K562 (cell line): Measurements from ENCODE around the gene TDRD10. TPM values are rescaled to one million over a fixed set of nuclear protein-coding genes. Genes with fewer than 3 reads are reported as not detected.

Experiments
- ATAC-seq: fragments of 200-7000 bp; cut with Tn5 transposase; 3 replicates; pipeline ENCODE4 v1.9.1; 2020; ENCODE audit warnings: moderate library complexity
- BruUV-seq: library from RNA; stranded (reverse); fragments of 400-500 nt; replicated peaks from 2 replicates; lab custom pipeline; 2021; lab: Mats Ljungman, UMichigan
- CTCF ChIA-PET: fragments of 300-600 bp; formaldehyde crosslinking; extraction: SDS; loops from one replicate; lab custom pipeline; 2021; ENCODE audit warnings: low intra/inter-chr PET ratio; lab: Yijun Ruan, JAX
- POLR2A ChIA-PET: fragments of 300-600, 350-650 bp; sonication (Branson Sonifier 250); formaldehyde crosslinking; extraction: SDS; loops from one replicate; lab custom pipeline; 2021; ENCODE audit warnings: antibody characterized with exemption, inconsistent platforms; lab: Yijun Ruan, JAX
- DNase-seq, 4 experiments: peaks; one replicate each; pipeline versions ENCODE4 v3.0.0 to v3.0.0-alpha.2; 2011 to 2018; ENCODE audit warnings: low spot score in 3 of 4, mixed read lengths in 3 of 4; ENCODE audit errors: extremely low read depth in 1 of 4
- FAIRE-seq: peaks from 2 replicates; lab custom pipeline; 2011; peaks lifted over from hg19 to GRCh38; lab: Jason Lieb, UNC
- H2AFZ ChIP-seq: 2 replicates; pipeline ENCODE4 v1.6.0; 2011; ENCODE audit warnings: low read depth, low read length, control low read depth, inconsistent platforms
- H3K27ac ChIP-seq: fragments of 200-600 bp; 3 replicates; pipeline ENCODE4 v1.8.0; 2011; ENCODE audit warnings: low read depth, mild to moderate bottlenecking, control low read depth, inconsistent platforms, low read length, moderate library complexity, mixed read lengths; ENCODE audit errors: extremely low read depth
- H3K27me3 ChIP-seq, 2 experiments: fragments of 300-600 bp in 1 of 2; 2 replicates in 1 of 2; 3 replicates in 1 of 2; pipeline versions ENCODE4 v1.6.0 to v1.8.0; 2011; ENCODE audit warnings: inconsistent platforms in 2 of 2, low read length in 2 of 2, mild to moderate bottlenecking in 1 of 2, mixed read lengths in 1 of 2, moderate library complexity in 1 of 2; ENCODE audit not compliant: control insufficient read depth in 2 of 2, insufficient read depth in 2 of 2
- H3K36me3 ChIP-seq: fragments of 300-600 bp; 3 replicates; pipeline ENCODE4 v1.8.0; 2011; ENCODE audit warnings: mild to moderate bottlenecking, low read length, inconsistent platforms; ENCODE audit not compliant: control insufficient read depth, insufficient read depth
- H3K4me1 ChIP-seq, 2 experiments: fragments of 200-600 bp in 1 of 2; replicated peaks in 1 of 2; 2 replicates in 1 of 2; 3 replicates in 1 of 2; pipeline versions ENCODE4 v1.5.1 to v1.8.0; 2011; ENCODE audit warnings: inconsistent platforms in 2 of 2, low read length in 2 of 2, mild to moderate bottlenecking in 1 of 2, mixed read lengths in 1 of 2, moderate library complexity in 1 of 2; ENCODE audit not compliant: control insufficient read depth in 2 of 2, insufficient read depth in 2 of 2
- H3K4me2 ChIP-seq: 2 replicates; pipeline ENCODE4 v1.6.1; 2011; ENCODE audit warnings: low read length, control low read depth, inconsistent platforms, mixed read lengths; ENCODE audit not compliant: insufficient read depth
- H3K4me3 ChIP-seq: fragments of 200-600 bp; sonication (generic), shearing (Covaris generic); 2 replicates; pipeline ENCODE4 v1.5.1; 2016; ENCODE audit warnings: control low read depth, inconsistent platforms
- H3K79me2 ChIP-seq: fragments of 200-600 bp; 3 replicates; pipeline ENCODE4 v1.8.0; 2011; ENCODE audit warnings: low read length, inconsistent platforms; ENCODE audit not compliant: control insufficient read depth, insufficient read depth
- H3K9ac ChIP-seq, 2 experiments: 2 replicates each; pipeline versions ENCODE4 v1.6.0 to v1.6.1; 2011; ENCODE audit warnings: low read depth in 2 of 2, low read length in 2 of 2, control low read depth in 1 of 2, inconsistent platforms in 1 of 2, mild to moderate bottlenecking in 1 of 2, mixed read lengths in 1 of 2; ENCODE audit not compliant: insufficient read depth in 1 of 2
- H3K9me1 ChIP-seq: one replicate; pipeline ENCODE4 v1.6.0; 2011; ENCODE audit warnings: inconsistent platforms, mild to moderate bottlenecking, low read length, moderate library complexity; ENCODE audit not compliant: control insufficient read depth, insufficient read depth
- H3K9me3 ChIP-seq: replicated peaks from 2 replicates; pipeline ENCODE4 v1.5.1; 2011; ENCODE audit warnings: low read depth, low read length, inconsistent platforms; ENCODE audit not compliant: control insufficient read depth, insufficient read depth
- H4K20me1 ChIP-seq: replicated peaks from 2 replicates; pipeline ENCODE4 v1.6.1; 2011; ENCODE audit warnings: low read length, inconsistent platforms, mixed read lengths; ENCODE audit not compliant: control insufficient read depth, insufficient read depth
- HDAC3 ChIP-seq: fragments of 450-650 bp; IDR thresholded peaks from 2 replicates; pipeline ENCODE4 v1.6.1; 2018; ENCODE audit warnings: borderline replicate concordance, mild to moderate bottlenecking, moderate library complexity; ENCODE audit not compliant: partially characterized antibody
- ID3 ChIP-seq, 2 experiments: fragments of 250-450 bp in 1 of 2; fragments of 450-650 bp in 1 of 2; sonication (Bioruptor Pico) in 1 of 2; IDR thresholded peaks; 2 replicates each; pipeline versions ENCODE4 v1.6.1 to v1.8.0; 2016 to 2021; ENCODE audit warnings: mild to moderate bottlenecking in 2 of 2, moderate library complexity in 2 of 2, missing compliant biosample characterization in 1 of 2, missing genetic modification characterization in 1 of 2
- JUNB ChIP-seq: fragments of 450-650 bp; formaldehyde crosslinking; conservative IDR thresholded peaks from 2 replicates; pipeline ENCODE4 v1.4.0; 2020; ENCODE audit warnings: mild to moderate bottlenecking
- PHF21A ChIP-seq: fragments of 450-650 bp; IDR thresholded peaks from 2 replicates; pipeline ENCODE4 v1.6.1; 2017; ENCODE audit warnings: low read depth, borderline replicate concordance
- SP1 ChIP-seq: sonication (generic); formaldehyde crosslinking; IDR thresholded peaks from 2 replicates; pipeline ENCODE4 v1.8.1; 2022; ENCODE audit warnings: mild to moderate bottlenecking, missing genetic modification reagents
- THAP7 ChIP-seq: fragments of 250-450 bp; sonication (Bioruptor Pico); IDR thresholded peaks from 2 replicates; pipeline ENCODE4 v1.5.0; 2021
- VEZF1 ChIP-seq: fragments of 200-800 bp; sonication (Bioruptor generic); IDR thresholded peaks from 2 replicates; pipeline ENCODE4 v1.6.1; 2017; ENCODE audit warnings: missing genetic modification characterization, missing compliant biosample characterization
- ZBTB1 ChIP-seq: sonication (generic); formaldehyde crosslinking; IDR thresholded peaks from 2 replicates; pipeline ENCODE4 v1.8.1; 2023; ENCODE audit warnings: missing genetic modification reagents, low read depth, mild to moderate bottlenecking, borderline replicate concordance
- ZBTB7A ChIP-seq: IDR thresholded peaks from 2 replicates; pipeline ENCODE4 v1.6.1; 2011; ENCODE audit warnings: low read depth, mild to moderate bottlenecking, low read length, moderate library complexity, borderline replicate concordance; ENCODE audit not compliant: control insufficient read depth
- ZNF175 ChIP-seq: fragments of 200-800 bp; sonication (Bioruptor generic); IDR thresholded peaks from 2 replicates; pipeline ENCODE4 v1.6.1; 2016; ENCODE audit warnings: low read depth, mild to moderate bottlenecking, missing genetic modification characterization, missing compliant biosample characterization
- ZNF609 ChIP-seq: sonication (generic); formaldehyde crosslinking; IDR thresholded peaks from 2 replicates; pipeline ENCODE4 v1.8.1; 2023; ENCODE audit warnings: missing genetic modification reagents, mild to moderate bottlenecking, borderline replicate concordance
- ZNF77 ChIP-seq: fragments of 250-450 bp; sonication (Bioruptor Pico); IDR thresholded peaks from 2 replicates; pipeline ENCODE4 v1.5.0; 2020
- WGBS: fragments of 100-300 bp; shearing (Covaris generic); methylation state at CpG from one replicate; pipeline ENCODE4 v1.1.6; 2016; ENCODE audit warnings: low coverage, mixed read lengths; ENCODE audit not compliant: insufficient coverage; ENCODE audit errors: missing lambda C conversion rate; 5-methylcytosine and 5-hydroxymethylcytosine counted together
- in situ Hi-C: fragments of 300-500 bp; cut with MboI; formaldehyde crosslinking; loops from 4 replicates; pipeline ENCODE4 v1.15.0; 2018; ENCODE audit warnings: inconsistent platforms, mixed read lengths
- intact Hi-C: fragments of 100-400 bp; cut with micrococcal nuclease; formaldehyde crosslinking; loops from 2 replicates; pipeline ENCODE4 v1.14.2; 2022
- polyA plus RNA-seq, 8 experiments: library from polyadenylated mRNA; depleted of rRNA in 4 of 8; stranded (reverse) in 5 of 8; unstranded in 3 of 8; fragments of >200 nt; fragmentation: Nextera tagmentation in 2 of 8; fragmentation: Illumina TruSeq in 1 of 8; extraction: Ambion mirVana in 2 of 8; extraction: Trizol in 1 of 8; gene quantifications; 2 replicates each; pipeline versions ENCODE4 v1.2.1 to v1.2.3, GENCODE V29; 2011 to 2014; ENCODE audit warnings: inconsistent platforms in 1 of 8, missing spikeins in 1 of 8
- total RNA-seq, 7 experiments: library from RNA; depleted of rRNA in 6 of 7; stranded (reverse); fragments of >200 nt in 6 of 7; fragmentation: Illumina TruSeq in 2 of 7; extraction: Trizol in 2 of 7; gene quantifications; 2 replicates each; pipeline versions ENCODE4 v1.2.1 to v1.2.3, GENCODE V29; 2011 to 2021; ENCODE audit warnings: low replicate concordance in 1 of 7

The TDRD10 gene
- total and polyA plus RNA-seq, 9 of the 15 experiments (the other 6 are each of a cell fraction or from before 2014, with no cell fraction given): not detected

- Histone ChIP-seq H4K20me1 (peaks cover 5% of the 10 kb centered on the region), H2AFZ (no peak overlapping the region), H3K4me1 (peaks cover 0 to 17% of the 10 kb centered on the region in 2 experiments; a peak in 2 of 5 replicates), H3K79me2 (no peaks in the 10 kb centered on the region), H3K27ac (no peak overlapping the region), H3K27me3 (peaks cover 34 to 85% of the 10 kb centered on the region in 2 experiments; a peak in 4 of 5 replicates), H3K4me2 (no peak overlapping the region), H3K9me1 (no peaks in the 10 kb centered on the region), H3K9ac (0 out of 4 replicates have a peak overlapping the region, but pooled peaks of 1 of the 2 experiments have one; percentile 32), H3K9me3 (no peaks in the 10 kb centered on the region), H3K36me3 (no peaks in the 10 kb centered on the region), H3K4me3 (no peak overlapping the region)
- ChIA-PET CTCF (interaction anchor here (0.5 kb wide), 1 partner anchor 113 kb away, joined by 3 read pairs; no protein-coding TSS in a partner anchor), POLR2A (interaction anchor here (0.6 to 2.3 kb wide), 3 partner anchors 9 to 503 kb away, joined by 3 to 11 read pairs (median 3); no protein-coding TSS in a partner anchor)
- no peak for ATAC-seq
- in situ Hi-C loops (no loop called here), intact Hi-C loops (no loop called here)
- no peak for FAIRE-seq
- no TSS peak for BruUV-seq
- no peak for DNase-seq
- WGBS: 10% methylated on average over 17 of the region's 17 CpGs
- no peak for TF ChIP-seq HDAC3
- no peak for TF ChIP-seq THAP7
- TF ChIP-seq ZNF175 (CRISPR knock-in tag): no peak
- TF ChIP-seq VEZF1: peak; percentile 41; the same call in 1 of the 2 replicates
- no peak for TF ChIP-seq ID3 (CRISPR knock-in tag; IDR thresholded peaks at IDR 0.05)
- TF ChIP-seq ID3 (tag; IDR thresholded peaks at IDR 0.05): no peak
- TF ChIP-seq ZNF77 (CRISPR knock-in tag): no peak
- TF ChIP-seq ZBTB1 (CRISPR knock-in tag): 0 out of 2 replicates have a peak, but pooled peaks have one; percentile 23
- TF ChIP-seq SP1 (CRISPR knock-in tag): no peak
- TF ChIP-seq PHF21A: no peak
- no peak for TF ChIP-seq JUNB (CRISPR knock-in tag)
- TF ChIP-seq ZBTB7A: peak; percentile 11; the same call in 1 of the 2 replicates
- 0 out of 2 replicates have a peak, but pooled peaks have one; percentile 2 for TF ChIP-seq ZNF609 (CRISPR knock-in tag)
These were observed 66.3 kb downstream of the TDRD10 start for GRCh38 chr1:154568157-154568815.
